Loucy (cell line): ENCODE results near the gene PLG.
"Not testable (repeated sequence)": the region's sequence is repeated elsewhere in the genome, so short reads cannot be mapped to it uniquely, and the experiment has no call there.

ENCODE experiments used
- H2AFZ ChIP-seq: fragments of 200-600 bp; sonication (generic); 2 replicates; pipeline ENCODE4 v1.6.0; 2016; ENCODE audit warnings: antibody characterized with exemption, mild to moderate bottlenecking, low read length, moderate library complexity
- H3F3A ChIP-seq: fragments of 200-600 bp; 2 replicates; pipeline ENCODE4 v1.6.0; 2016; ENCODE audit warnings: antibody characterized with exemption, low read depth, mild to moderate bottlenecking
- H3K27me3 ChIP-seq: fragments of 200-600 bp; sonication (generic); 2 replicates; pipeline ENCODE4 v1.6.1; 2014; ENCODE audit warnings: low read length, mild to moderate bottlenecking; ENCODE audit not compliant: insufficient read depth, poor library complexity, severe bottlenecking
- H3K36me3 ChIP-seq: fragments of 200-600 bp; sonication (generic); 2 replicates; pipeline ENCODE4 v1.6.1; 2016; ENCODE audit warnings: low read length; ENCODE audit not compliant: insufficient read depth
- H3K4me1 ChIP-seq: fragments of 200-600 bp; sonication (generic); 2 replicates; pipeline ENCODE4 v1.5.1; 2014; ENCODE audit warnings: low read length, mild to moderate bottlenecking; ENCODE audit not compliant: insufficient read depth, poor library complexity, severe bottlenecking
- H3K4me2 ChIP-seq: fragments of 200-600 bp; sonication (generic); 2 replicates; pipeline ENCODE4 v1.6.0; 2014; ENCODE audit warnings: antibody characterized with exemption, low read length, low read depth, mild to moderate bottlenecking; ENCODE audit not compliant: poor library complexity, severe bottlenecking
- H3K4me3 ChIP-seq: fragments of 200-600 bp; sonication (generic); 2 replicates; pipeline ENCODE4 v1.5.1; 2014; ENCODE audit warnings: low read length, mild to moderate bottlenecking, mixed read lengths; ENCODE audit not compliant: poor library complexity, severe bottlenecking
- H3K79me2 ChIP-seq: fragments of 200-600 bp; sonication (generic); 2 replicates; pipeline ENCODE4 v1.6.1; 2014; ENCODE audit warnings: low read length; ENCODE audit not compliant: insufficient read depth
- H3K9ac ChIP-seq: fragments of 200-600 bp; sonication (generic); 2 replicates; pipeline ENCODE4 v1.6.0; 2014; ENCODE audit warnings: mild to moderate bottlenecking, low read depth, low read length, moderate library complexity; ENCODE audit not compliant: poor library complexity, severe bottlenecking
- H3K9me2 ChIP-seq: fragments of 200-600 bp; sonication (generic); replicated peaks from 2 replicates; pipeline ENCODE4 v1.6.1; 2016; ENCODE audit warnings: low read depth, low read length, mixed read lengths
- H3K9me3 ChIP-seq: fragments of 200-600 bp; sonication (generic); 2 replicates; pipeline ENCODE4 v1.6.1; 2014; ENCODE audit warnings: mild to moderate bottlenecking, antibody characterized with exemption, low read length, low read depth; ENCODE audit not compliant: insufficient read depth
- H4K20me1 ChIP-seq: fragments of 200-600 bp; sonication (generic); 2 replicates; pipeline ENCODE4 v1.6.0; 2014; ENCODE audit warnings: antibody characterized with exemption, low read length, mild to moderate bottlenecking; ENCODE audit not compliant: insufficient read depth, poor library complexity, severe bottlenecking
- CTCF ChIP-seq: fragments of 200-600 bp; sonication (generic); conservative IDR thresholded peaks from 2 replicates; pipeline ENCODE4 v1.5.1; 2014; ENCODE audit warnings: mild to moderate bottlenecking, antibody characterized with exemption, low read length
- EZH2phosphoT487 ChIP-seq: fragments of 200-600 bp; IDR thresholded peaks from 2 replicates; pipeline ENCODE4 v1.6.1; 2018; ENCODE audit warnings: antibody characterized with exemption, mild to moderate bottlenecking, moderate library complexity, borderline replicate concordance

PLG gene

DNA sequence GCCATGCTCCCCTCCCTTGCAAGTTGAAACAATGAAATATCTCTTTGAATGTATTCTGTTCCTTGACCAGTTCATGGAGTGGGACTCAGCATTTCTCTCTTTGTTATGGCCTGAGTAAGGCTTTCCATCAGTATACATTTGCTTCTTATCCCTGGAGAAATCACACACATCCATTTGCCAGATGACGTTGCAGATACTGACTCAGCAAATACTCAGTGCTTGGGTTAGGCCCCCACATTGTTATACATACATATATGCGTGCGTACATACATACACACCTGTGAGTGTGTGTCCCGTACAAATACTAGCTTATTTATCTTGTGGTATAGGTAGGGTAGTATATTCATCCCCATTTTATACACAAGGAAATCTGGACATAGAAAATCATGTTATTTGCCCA lies 72.4 kb downstream of the PLG start:
- H3K9me3 ChIP-seq = no peaks in the 10 kb centered on the region
- H3K36me3 ChIP-seq = no peaks in the 10 kb centered on the region

DNA sequence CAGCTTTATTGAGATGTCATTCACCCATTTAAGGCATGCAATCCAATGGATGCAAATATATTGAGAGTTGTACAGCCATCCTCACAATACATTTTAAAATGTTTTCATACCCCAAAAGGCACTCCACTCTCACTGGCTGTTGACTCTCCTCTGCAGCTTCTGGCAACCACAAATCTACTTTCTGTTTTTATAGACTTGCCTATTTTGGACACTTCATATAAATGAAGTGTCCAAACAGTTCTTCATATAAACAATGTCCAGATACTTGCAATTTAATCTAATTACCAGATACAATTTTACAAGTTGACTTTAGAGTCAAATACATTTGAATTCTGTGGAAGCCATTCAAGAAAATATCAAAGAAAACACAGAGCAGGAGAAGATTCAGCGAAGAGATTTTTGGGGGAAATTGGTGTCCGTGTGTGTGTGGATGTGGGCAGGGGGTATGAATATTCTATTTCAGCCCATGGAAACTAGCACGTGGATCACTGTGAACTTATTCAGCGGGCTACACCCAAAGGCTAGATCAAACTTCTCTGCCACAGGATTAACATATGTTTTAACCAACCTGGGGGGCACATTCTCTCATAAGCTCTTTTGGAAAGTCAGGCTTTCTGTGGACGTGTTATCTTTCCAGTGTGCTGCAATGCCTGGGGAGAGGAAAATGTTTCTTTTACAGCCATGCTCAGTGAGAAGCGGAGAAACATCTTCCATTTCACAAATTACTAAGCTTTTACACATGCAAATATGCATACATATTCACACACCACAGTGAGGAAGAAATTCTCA lies 73.9 kb downstream of the PLG start:
- TF ChIP-seq EZH2phosphoT487 (no peak), CTCF (no peak)
- Histone ChIP-seq H3K4me1 (no peaks in the 10 kb centered on the region), H3K9ac (no peak overlapping the region), H3K9me2 (no peaks in the 10 kb centered on the region), H3K9me3 (peaks cover under 1% of the 10 kb centered on the region; the same call in 1 of the 2 replicates), H4K20me1 (no peaks in the 10 kb centered on the region), H3K36me3 (no peaks in the 10 kb centered on the region), H3F3A (no peaks in the 10 kb centered on the region), H3K79me2 (no peaks in the 10 kb centered on the region), H3K4me2 (no peak overlapping the region), H3K4me3 (no peak overlapping the region), H3K27me3 (no peaks in the 10 kb centered on the region), H2AFZ (no peak overlapping the region)

More for the DNA sequence above, 72.4 kb downstream of the PLG start:
- no peak for TF ChIP-seq CTCF
- no peak for TF ChIP-seq EZH2phosphoT487
- Histone ChIP-seq H3K27me3 (no peaks in the 10 kb centered on the region), H2AFZ (no peak overlapping the region), H3K4me3 (no peak overlapping the region), H3K4me2 (no peak overlapping the region), H3K79me2 (no peaks in the 10 kb centered on the region), H4K20me1 (no peaks in the 10 kb centered on the region), H3K9ac (no peak overlapping the region), H3K4me1 (no peaks in the 10 kb centered on the region), H3K9me2 (no peaks in the 10 kb centered on the region), H3F3A (no peaks in the 10 kb centered on the region)

GRCh38 chr6:160779095-160779494 lies 77.1 kb downstream of the PLG start:
- H3K27me3 ChIP-seq, H3K9me3 ChIP-seq, H3K79me2 ChIP-seq, H3K4me3 ChIP-seq, H3K4me1 ChIP-seq, H3K4me2 ChIP-seq, H4K20me1 ChIP-seq, H3K9ac ChIP-seq, H3F3A ChIP-seq, H2AFZ ChIP-seq, H3K9me2 ChIP-seq, H3K36me3 ChIP-seq: not testable (repeated sequence)

GRCh38 chr6:160780656-160781055 lies 78.6 kb downstream of the PLG start:
- not testable (repeated sequence) for H3K27me3 ChIP-seq, H3K9me3 ChIP-seq, H3K4me2 ChIP-seq, H3K36me3 ChIP-seq, H2AFZ ChIP-seq, H3K9ac ChIP-seq, H3K79me2 ChIP-seq, H3K4me3 ChIP-seq, H3F3A ChIP-seq, H3K4me1 ChIP-seq, H4K20me1 ChIP-seq, H3K9me2 ChIP-seq
